Measurements from ENCODE around the gene KANSL1.

- TF ChIP-seq CTCF (IDR thresholded peaks at IDR 0.05) (no peak), POLR2A (IDR thresholded peaks at IDR 0.05) (no peak)
These were observed 26.0 kb downstream of the KANSL1 start for GRCh38 chr17:46167267-46167666.

Data from vagina (tissue), 2 donors.